WI38 (cell line): ENCODE results near the gene FAM168B.

ENCODE experiments used
- H3K4me3 ChIP-seq: 2 replicates; pipeline ENCODE4 v1.5.1; 2011; ENCODE audit warnings: low read depth, mild to moderate bottlenecking, control low read depth, low read length
- TF ChIP-seq, protein P1 (sequence below): IDR thresholded peaks from 2 replicates; pipeline ENCODE4 v1.5.1; 2012; ENCODE audit warnings: low read depth, mild to moderate bottlenecking, control low read depth, low read length

The FAM168B gene

DNA sequence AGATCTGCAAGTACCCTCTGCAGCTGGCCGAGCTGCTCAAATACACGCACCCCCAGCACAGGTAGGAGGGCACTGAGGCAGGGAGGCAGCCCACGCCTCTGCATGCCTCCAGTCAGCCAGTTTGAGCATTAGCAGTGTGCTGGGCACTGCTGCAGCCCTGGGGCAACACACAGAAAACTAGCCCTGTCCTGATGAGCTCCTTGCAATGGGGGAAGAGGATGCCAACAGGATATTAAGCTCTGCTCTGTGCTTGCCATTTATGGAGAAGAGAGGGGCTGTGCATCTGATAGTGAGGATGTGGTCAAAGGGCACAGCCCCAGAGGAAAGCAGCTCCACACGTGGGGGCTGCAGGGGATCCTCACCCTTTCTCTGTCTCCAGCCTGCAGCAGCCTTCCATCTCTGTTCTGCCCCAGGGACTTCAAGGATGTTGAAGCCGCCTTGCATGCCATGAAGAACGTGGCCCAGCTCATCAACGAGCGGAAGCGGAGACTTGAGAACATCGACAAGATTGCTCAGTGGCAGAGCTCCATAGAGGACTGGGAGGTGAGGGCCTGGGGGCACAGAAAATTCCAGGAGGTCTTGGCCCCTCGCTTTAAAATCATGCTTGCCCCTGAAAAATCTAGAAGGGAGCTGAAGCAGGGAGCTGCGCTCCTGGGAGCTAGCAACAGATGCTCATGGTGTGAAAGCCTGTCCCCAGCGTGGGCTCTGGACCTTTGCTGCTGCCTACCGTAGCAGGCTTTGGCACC, 51.7 kb downstream of the FAM168B start:
- TF ChIP-seq, protein P1, sequence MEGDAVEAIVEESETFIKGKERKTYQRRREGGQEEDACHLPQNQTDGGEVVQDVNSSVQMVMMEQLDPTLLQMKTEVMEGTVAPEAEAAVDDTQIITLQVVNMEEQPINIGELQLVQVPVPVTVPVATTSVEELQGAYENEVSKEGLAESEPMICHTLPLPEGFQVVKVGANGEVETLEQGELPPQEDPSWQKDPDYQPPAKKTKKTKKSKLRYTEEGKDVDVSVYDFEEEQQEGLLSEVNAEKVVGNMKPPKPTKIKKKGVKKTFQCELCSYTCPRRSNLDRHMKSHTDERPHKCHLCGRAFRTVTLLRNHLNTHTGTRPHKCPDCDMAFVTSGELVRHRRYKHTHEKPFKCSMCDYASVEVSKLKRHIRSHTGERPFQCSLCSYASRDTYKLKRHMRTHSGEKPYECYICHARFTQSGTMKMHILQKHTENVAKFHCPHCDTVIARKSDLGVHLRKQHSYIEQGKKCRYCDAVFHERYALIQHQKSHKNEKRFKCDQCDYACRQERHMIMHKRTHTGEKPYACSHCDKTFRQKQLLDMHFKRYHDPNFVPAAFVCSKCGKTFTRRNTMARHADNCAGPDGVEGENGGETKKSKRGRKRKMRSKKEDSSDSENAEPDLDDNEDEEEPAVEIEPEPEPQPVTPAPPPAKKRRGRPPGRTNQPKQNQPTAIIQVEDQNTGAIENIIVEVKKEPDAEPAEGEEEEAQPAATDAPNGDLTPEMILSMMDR, result no peak

DNA sequence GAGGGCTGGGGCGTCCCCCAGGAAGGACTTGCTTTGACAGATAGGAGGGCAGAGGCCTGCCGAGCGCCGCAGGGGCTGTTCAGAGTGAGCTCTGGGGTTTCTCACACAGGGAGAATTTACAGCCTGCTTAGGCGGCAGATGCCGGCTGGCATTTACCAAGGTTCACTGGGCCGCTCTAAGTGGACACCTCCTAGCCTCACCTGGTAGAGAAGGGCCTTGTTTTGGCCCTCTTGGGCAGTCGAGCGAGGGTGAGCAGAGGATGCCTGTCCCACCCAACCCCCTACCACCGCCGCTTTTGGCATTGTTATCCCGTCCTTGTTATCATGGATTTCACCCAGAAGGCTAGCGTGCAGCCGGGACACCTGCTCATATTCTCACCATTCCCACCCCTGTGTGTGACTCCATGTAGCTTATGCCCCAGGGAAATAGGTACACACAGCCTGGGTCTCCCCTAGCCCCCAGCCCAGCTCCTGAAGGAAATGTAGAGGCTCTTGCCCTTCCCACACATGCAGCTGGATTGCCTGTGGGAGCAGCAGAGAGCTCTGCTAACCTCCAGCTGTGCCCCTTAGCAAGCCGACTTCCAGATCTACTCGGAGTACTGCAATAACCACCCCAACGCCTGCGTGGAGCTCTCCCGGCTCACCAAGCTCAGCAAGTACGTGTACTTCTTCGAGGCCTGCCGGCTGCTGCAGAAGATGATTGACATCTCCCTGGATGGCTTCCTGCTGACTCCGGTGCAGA, 52.4 kb downstream of the FAM168B start:
- TF ChIP-seq, protein P1, result no peak
- no peak overlapping the region for H3K4me3 ChIP-seq

More for the DNA sequence above, 51.7 kb downstream of the FAM168B start:
- no peak overlapping the region for H3K4me3 ChIP-seq

- TF ChIP-seq, protein P1, result no peak
- H3K4me3 ChIP-seq, result no peak overlapping the region
Observed at GRCh38 chr2:131039908-131040660, 53.2 kb downstream of the FAM168B start.

GRCh38 chr2:131039535-131039907, 53.7 kb downstream of the FAM168B start:
- TF ChIP-seq, protein P1, result no peak
- H3K4me3 ChIP-seq, result no peak overlapping the region

DNA sequence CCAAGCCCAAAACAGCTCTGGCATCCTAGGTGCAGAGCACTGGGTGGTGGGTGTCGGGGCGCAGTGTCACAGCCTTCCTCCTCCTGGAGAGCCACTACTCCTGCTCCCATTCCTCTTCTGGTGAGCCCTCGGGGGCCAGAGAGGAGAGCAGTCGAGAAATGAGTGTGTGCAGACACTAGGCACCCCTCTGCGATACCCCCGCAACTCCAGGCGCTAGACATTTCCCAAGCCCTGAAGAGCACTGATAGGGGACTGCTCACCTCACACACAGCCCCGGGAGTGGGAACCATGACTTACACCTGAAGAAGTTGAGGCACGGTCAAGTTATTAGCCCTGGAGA, 54.2 kb downstream of the FAM168B start:
- no peak overlapping the region for H3K4me3 ChIP-seq
- TF ChIP-seq, protein P1, result no peak

DNA sequence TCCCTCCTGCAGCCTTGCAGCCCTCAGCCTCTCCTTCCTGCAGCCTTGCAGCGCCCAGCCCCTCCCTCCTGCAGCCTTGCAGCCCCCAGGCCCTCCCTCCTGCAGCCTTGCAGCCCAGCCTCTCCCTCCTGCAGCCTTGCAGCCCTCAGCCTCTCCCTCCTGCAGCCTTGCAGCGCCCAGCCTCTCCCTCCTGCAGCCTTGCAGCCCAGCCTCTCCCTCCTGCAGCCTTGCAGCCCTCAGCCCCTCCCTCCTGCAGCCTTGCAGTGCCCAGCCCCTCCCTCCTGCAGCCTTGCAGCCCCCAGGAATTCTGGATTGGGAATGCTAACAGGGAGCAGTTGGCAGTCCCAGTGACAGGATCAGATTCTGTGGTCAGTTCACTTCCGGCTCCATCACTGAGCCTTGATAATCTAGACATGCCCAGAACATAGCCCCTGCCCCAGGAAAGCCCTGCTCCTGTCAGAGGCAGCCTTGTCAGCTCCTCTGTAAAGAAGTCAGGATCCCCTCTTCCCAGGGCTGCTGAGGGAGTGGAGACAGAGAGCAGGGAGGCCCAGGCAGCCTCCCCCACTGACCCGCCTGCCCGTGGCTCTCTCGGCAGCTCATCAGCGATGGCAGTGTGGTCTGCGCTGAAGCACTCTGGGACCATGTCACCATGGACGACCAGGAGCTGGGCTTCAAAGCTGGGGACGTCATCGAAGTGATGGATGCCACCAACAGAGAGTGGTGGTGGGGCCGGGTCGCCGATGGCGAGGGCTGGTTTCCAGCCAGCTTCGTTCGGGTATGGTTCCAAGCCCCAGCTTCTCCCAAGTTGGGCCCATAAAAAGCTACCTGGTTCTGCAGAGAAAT, 54.8 kb downstream of the FAM168B start:
- TF ChIP-seq, protein P1, result no peak
- H3K4me3 ChIP-seq, result no peak overlapping the region
